HG02884 (cell line): ENCODE measurements around the gene KCTD12.

Source experiments
- ATAC-seq: cut with Tn5 transposase; IDR thresholded peaks from one replicate; pipeline ENCODE4 v1.9.1; 2021; ENCODE audit warnings: mild to moderate bottlenecking, moderate library complexity; ENCODE audit not compliant: unreplicated experiment

KCTD12 gene

DNA sequence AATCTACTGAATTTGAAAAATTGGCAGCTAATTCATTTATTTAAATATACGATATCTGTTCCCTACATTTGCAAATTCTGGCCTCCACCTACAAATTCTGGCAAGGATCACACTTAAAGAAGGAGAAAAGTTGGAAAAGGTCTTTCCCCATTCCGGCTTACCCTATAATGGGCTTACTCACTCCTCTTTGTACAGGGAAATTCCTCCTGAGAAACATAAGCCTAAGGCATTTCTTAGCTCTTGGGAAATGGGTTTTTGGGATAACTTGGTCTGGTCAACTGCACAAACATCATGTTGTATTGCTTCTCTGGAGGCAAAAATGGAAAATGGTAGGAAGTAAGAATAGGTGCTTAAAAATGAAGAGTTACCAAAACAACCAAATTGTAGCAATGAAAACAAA, 25.5 kb downstream of the KCTD12 start:
- ATAC-seq, result no peak

DNA sequence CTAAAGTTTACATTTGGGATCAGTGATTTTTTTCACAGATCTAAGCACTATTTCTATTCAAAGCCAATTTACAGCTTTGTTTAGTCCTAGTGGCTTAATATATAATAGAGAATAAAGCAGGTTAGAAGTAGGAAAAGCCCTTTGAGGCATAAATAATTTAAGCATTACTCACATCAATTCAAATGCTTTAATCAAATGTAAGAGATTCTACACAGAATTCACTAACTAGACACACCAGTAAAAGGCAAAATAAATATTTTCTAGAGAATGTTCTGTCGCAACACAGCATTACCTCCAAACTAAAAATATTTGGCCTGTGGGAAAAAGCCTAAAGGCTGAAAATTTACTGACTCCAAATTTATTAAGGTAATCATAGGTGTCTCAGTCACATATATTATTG, 31.3 kb downstream of the KCTD12 start:
- no peak for ATAC-seq

DNA sequence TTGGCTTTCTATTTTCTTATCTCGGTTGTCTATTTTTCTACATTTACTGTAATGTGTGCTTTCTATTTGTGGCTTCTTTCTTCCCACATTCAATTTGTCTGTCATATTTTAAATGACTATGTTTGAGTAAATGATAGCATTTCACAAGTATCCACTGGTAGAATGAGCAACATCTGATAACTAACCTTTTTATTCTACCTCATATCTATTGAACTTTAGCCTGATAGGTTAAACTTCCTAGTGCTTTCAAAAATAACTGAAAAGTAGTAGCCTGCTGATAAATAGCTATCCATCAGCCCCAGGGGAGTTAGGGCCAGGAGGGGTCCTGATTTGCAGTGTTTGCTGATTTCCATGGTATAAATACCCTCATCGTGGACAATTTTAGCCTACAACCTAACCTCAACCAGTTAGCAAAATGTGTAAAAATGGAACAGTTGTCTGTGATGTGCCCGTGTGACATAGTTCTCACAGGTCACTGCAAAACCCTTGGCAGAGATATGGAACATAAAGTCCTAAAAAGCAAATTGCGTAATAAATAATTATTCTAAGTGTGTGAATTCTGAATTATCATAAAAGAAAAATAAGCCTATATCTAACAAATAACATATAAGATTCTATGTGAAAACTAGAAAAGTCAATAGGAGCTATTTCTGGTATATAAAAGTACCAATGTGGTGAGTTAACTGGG, 32.1 kb downstream of the KCTD12 start:
- ATAC-seq, result no peak

DNA sequence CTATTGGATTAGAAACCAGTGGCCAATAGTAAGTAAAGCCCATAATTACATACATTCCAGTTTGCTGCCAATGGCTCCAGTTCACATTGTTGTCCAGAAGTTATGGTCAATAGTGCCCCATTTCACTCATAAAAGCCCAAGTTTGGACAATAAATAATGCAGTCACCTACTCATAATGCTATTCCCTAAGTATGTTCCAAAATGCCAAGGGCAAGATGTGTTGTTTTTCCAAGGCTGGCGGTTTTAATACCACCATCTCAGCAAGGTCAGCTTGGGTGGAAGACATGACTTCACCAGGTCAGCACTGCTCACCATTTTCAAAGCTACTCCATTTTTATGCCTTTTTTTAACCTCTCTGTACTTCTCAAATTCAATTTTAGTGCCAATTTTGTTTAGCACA, 32.7 kb downstream of the KCTD12 start:
- ATAC-seq, result no peak

DNA sequence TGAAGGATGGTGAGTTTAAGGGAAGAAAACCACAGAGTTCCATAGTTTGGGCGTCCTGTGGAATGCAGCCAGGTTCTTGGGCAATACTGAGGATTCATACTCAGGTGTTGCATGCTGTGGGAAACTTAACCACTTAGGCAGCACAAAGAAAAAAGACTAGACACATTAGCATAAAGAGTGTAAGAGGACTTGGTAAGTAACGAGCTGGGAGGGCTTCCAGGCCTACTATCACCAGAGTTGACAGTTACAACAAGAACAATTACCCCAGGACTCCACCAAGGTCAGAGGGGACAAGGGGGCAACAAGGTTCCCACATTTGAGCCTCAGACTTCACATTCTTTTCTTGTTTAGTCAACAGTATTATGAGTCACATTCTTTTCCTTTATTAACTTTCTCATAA, 33.2 kb downstream of the KCTD12 start:
- ATAC-seq, result no peak

DNA sequence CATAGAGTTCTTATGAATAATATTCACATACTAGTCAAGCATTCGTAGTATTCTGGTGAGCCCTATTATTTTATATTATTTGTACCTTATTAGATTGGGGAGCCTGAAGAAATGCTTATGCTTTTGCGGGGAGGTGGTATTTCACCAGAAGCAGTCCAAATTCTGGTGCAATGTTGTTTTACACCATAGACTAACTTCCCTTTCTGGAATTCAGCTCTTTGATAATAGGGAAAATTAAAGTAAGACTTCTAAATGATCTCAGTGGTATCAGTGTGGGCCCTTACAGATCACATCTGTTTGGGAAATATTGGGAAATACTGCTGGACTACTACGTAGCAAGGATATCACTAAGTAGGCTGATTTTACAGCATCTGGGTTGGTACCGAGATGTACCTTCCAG, 34.2 kb downstream of the KCTD12 start:
- no peak for ATAC-seq

DNA sequence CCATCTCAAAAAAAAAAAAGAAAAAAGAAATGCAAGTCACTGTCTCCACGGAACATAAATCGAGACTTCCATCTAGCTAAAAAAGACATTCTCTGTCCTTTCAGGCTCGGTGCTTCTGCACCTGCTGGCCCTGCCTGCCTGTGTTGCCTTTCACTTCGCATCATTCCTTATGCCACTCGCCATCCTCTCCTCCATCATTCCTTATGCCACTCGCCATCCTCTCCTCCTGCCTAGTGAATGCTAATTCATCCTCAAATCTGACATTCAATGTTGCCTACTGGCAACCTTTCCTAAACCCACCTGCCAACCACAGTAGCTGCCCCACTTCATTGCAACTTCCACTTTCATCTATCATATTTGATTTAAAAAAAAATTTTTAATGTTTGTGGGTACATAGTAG, 36.7 kb downstream of the KCTD12 start:
- ATAC-seq, result no peak

DNA sequence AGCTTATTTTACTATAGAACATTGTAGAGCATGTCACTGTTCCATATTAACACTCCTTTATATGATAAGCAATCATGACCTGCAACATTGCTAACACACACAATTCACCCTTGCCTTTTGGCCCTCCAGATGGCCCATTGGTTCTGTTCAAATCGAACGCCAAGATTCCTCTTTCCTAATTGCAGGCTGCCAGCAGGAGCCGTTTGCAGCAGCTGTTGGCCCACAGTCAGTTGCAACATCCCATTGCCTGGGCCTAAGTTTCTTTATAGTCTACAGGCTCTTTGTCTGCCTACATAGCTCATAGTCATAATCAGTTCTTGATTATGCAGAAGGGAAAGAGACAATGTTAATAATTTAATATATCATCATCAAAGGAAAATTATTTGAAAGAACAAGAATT, 37.6 kb downstream of the KCTD12 start:
- no peak for ATAC-seq

DNA sequence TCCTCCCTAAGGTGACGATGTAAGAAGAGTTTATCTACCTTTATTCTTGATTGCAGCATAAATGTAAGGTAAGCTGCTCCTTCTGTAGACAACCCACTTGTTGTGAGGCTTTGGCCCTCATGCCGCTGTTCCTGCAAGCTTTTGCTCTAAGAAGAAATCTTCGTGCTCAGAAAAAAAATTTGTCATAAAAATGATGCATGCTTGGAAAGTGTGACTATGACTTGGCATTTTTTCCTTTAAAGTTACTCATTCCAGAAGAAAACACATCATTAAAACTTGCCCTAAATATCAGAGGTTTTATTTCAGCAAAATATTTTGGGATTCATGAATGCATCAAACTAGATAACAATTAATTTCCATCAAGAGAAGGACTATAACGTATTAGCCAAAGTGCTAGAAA, 39.8 kb downstream of the KCTD12 start:
- ATAC-seq, result no peak

DNA sequence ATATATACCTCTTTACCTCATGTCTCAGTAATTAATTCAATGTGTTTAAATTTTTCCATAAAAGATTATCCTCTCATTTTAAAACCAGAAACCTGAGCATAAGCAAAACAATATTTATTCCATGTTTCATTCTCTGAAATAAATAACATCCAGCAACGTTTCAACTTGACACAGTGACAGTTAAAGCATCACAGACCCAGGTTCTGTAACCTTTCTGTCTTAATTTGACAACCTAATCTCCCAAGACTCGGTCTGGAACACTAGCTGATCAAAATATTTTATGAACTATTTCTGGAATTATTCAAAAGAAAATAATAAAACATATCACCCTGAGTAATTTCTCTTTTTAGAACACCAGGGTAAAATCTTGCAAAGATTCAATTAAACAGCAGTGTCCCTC, 40.3 kb downstream of the KCTD12 start:
- ATAC-seq, result no peak

DNA sequence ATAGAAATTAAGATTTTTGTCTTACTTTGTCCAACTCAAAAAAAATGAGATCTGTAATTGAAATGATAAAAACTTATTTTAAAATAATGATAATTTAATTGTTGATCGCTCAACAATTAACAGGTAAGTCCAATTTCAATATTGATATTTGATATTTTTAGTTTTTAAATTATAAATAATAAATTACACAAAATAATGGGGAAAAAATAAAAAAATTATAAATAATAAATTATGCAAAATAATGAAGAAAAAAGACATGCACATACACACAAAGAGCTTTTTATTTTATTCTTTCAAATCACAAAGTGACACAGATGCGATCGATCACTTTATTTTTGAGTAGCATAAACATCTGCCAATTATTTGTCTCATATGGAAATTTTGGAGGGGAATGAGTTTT, 40.8 kb downstream of the KCTD12 start:
- ATAC-seq, result no peak

DNA sequence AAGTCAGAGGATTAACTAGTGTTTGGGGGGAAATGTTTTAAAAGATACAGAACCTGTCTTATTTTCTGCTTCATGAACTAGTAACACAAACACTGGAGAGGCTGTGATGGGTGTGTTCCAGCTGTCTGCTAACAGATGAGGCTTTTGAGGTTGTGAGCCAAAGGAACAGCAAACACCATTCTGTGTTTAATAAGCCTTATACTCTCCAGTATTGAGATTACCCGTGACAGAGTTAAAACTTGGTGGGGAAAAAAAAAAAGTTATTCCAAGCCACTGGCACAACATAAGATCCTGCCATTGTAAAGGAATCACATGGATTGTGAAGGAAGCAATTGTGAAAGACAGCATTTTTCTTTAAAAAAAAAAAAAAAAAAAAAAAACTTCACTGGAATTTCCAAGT, 48.4 kb downstream of the KCTD12 start:
- no peak for ATAC-seq

DNA sequence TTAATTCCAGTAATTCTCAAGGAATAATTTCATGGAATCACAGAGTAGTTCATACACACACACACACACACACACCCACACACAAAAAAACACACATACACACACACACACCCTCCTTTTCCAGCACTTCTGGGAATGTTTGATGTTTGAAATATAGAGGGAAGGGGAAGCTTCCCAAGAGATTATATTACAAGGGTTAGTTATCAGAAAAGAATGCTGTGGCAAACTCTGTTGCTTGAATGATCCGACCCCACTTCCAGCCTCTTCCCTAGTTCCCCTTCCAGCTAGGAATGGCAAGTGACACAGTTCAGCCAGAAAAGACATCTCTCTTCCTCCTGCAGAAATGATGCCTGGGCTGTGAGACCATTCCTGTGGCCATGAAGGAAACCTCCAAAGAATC, 49.9 kb downstream of the KCTD12 start:
- ATAC-seq, result no peak

DNA sequence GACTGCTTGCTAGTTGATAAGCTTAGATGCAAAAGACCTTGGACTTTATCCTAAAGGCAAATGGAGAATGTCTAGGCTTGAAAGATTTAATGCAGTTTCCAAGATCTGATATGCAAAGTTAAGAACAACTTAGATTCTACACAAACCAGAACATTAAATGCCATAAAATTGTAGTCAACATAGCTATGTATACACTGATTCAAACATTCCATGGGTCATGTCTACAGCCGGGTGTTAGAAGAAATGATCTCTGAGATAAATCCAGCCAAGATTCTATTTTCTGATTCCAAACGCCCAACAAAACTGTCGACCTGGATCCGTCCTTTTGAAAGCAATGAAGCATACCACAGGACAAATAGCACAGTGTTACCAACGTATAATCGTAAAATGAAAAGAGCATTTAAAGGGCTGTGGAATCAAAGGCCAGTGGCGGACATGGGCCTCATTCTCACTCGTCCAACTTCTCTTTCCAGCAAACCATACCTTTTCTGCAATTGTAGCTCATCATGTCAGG, 52.7 kb downstream of the KCTD12 start:
- no peak for ATAC-seq

DNA sequence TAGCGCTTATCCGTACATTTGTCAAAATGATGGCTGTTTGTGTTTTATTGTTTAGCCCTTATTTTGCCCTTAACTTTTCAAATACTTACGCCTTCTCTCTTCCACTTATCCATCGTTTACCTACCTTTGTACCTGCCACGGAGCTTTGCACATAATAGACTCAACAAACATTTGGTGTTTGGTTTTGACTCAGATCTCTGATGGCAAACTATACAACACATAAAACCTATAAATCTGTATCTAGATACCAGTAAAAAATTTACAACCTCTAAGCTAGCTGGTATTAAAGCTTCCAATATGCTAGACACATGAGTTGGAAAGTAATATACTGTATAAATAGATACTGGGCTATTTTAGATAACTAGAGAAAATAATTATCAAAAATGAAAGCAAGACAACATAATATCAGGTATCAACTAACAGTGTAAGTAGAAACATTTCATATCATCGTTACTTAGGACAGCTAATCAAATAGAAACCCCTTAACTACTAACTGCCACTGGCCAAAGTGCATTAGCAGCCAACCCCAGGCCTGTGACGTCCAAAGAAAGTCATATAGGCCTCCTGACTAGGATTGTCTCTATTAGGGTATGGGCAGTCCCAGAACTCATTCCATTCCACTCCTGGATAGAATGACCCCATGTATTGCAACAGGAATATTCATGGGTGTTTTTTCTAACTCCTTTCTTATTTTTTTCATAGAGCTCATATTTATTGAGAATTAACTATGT, 53.8 kb downstream of the KCTD12 start:
- ATAC-seq, result no peak

DNA sequence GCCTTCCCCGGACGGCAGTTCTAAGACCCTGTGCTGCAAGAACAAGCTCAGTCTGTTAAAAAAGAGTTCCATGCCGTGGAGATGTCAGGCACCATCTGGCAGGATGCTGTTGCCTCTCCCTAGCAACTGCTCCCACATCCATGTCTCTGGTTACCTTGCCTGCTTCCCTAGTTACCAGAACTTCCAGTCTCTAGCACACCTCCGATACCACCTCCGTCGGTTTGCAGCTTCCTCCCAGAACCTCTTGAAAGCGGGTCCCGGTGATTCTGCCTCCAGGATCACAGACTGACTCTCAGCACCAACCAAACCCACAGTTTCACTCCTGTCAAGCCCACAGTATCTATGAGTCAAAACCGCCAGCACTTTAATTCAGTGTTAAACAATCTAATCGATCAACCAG, 55.4 kb downstream of the KCTD12 start:
- no peak for ATAC-seq
